ENCODE measurements around the gene SENP3.

Gene SENP3

GRCh38 chr17:7558544-7559319, 3.0 kb upstream of the SENP3 start, which contains the start of gene TNFSF13:
Gene TNFSF13 (plus strand): TSS chr17:7558750. CDS start chr17:7559040, 290 bp downstream.
- CTCF ChIA-PET, result interaction anchor here (0.9 to 6.5 kb wide), 4 partner anchors 9 to 204 kb away, joined by 3 to 55 read pairs (median 26); partner anchors contain the start of genes KCTD11, TMEM102 and TMEM95

GRCh38 chr17:7559320-7560171, 2.2 kb upstream of the SENP3 start:
- no peak for TF ChIP-seq CTCF (IDR thresholded peaks at IDR 0.05; ENCODE audit: control extremely low read depth, extremely low read depth, low read depth, missing control alignments)
- ChIA-PET CTCF (interaction anchor here (1.0 to 6.5 kb wide), 28 partner anchors 7 to 278 kb away, joined by 3 to 74 read pairs (median 10); partner anchors contain the start of genes CD68, KCTD11, SLC2A4 and SPEM2), POLR2A (interaction anchor here (1.3 kb wide), 1 partner anchor 14 kb away, joined by 4 read pairs; no protein-coding TSS in a partner anchor)
- DNase-seq (ENCODE audit: extremely low spot score), result no peak

More at GRCh38 chr17:7558544-7559319, 3.0 kb upstream of the SENP3 start, which contains the start of gene TNFSF13:
- POLR2A ChIA-PET, result interaction anchor here (0.6 kb wide), 1 partner anchor 21 kb away, joined by 3 read pairs; the partner anchor contains the start of gene CD68
- no peak for TF ChIP-seq CTCF (IDR thresholded peaks at IDR 0.05; ENCODE audit: control extremely low read depth, extremely low read depth, low read depth, missing control alignments)
- no peak for DNase-seq (ENCODE audit: extremely low spot score)

- no peak for TF ChIP-seq CTCF (IDR thresholded peaks at IDR 0.05; ENCODE audit: control extremely low read depth, extremely low read depth, low read depth, missing control alignments)
- DNase-seq (ENCODE audit: extremely low spot score), result peak; percentile 68
- ChIA-PET CTCF (interaction anchor here (0.6 to 6.5 kb wide), 52 partner anchors 8 to 304 kb away, joined by 3 to 74 read pairs (median 5); partner anchors contain the start of genes ACAP1, ATP1B2, CD68 and KCTD11), POLR2A (interaction anchor here (1.3 to 1.5 kb wide), 2 partner anchors 13 to 75 kb away, joined by 4 to 6 read pairs; partner anchors contain the start of gene POLR2A)
Observed at GRCh38 chr17:7560172-7561027, 1.3 kb upstream of the SENP3 start.

GRCh38 chr17:7561028-7561575, 617 bp upstream of the SENP3 start:
- POLR2A ChIA-PET, result interaction anchor here (1.3 to 1.5 kb wide), 2 partner anchors 12 to 76 kb away, joined by 4 to 6 read pairs; partner anchors contain the start of gene POLR2A
- DNase-seq (ENCODE audit: extremely low spot score), result peak; percentile 90
- TF ChIP-seq CTCF (IDR thresholded peaks at IDR 0.05; ENCODE audit: control extremely low read depth, extremely low read depth, low read depth, missing control alignments), result peak; percentile 86
- CTCF ChIA-PET, result interaction anchor here (0.6 to 6.5 kb wide), 53 partner anchors 9 to 515 kb away, joined by 3 to 74 read pairs (median 5); partner anchors contain the start of genes ACAP1, ATP1B2, CD68 and KCTD11

- POLR2A ChIA-PET, result interaction anchor here (0.8 kb wide), 1 partner anchor 125 kb away, joined by 3 read pairs; no protein-coding TSS in a partner anchor
- peak; percentile 11 for DNase-seq (ENCODE audit: extremely low spot score)
- TF ChIP-seq CTCF (IDR thresholded peaks at IDR 0.05; ENCODE audit: control extremely low read depth, extremely low read depth, low read depth, missing control alignments), result no peak
- CTCF ChIA-PET, result interaction anchor here (0.9 to 6.5 kb wide), 8 partner anchors 8 to 208 kb away, joined by 3 to 55 read pairs (median 16); partner anchors contain the start of genes KCTD11, MPDU1, TMEM102 and TMEM95
Observed at GRCh38 chr17:7562208-7562605, 488 bp downstream of the SENP3 start.

Measured in GM10248 (cell line).